ENCODE data around the gene PPP1R1C.

Gene PPP1R1C

GRCh38 chr2:181991171-181991885 lies 5.7 kb downstream of the PPP1R1C start:
- Histone ChIP-seq H4K20me1 (ENCODE audit: low read depth, low read length) (no peaks in the 10 kb centered on the region), H3F3A (ENCODE audit: insufficient read depth) (no peaks in the 10 kb centered on the region)

GRCh38 chr2:181992776-181993175 lies 7.1 kb downstream of the PPP1R1C start:
- H3K4me3 ChIP-seq (ENCODE audit: insufficient read depth, low read length, poor library complexity, severe bottlenecking): no peak overlapping the region
- H3K9me2 ChIP-seq (replicated peaks; ENCODE audit: insufficient read depth, low read length): no peaks in the 10 kb centered on the region
- H3K9ac ChIP-seq (ENCODE audit: low read length): no peak overlapping the region
- TF ChIP-seq EZH2phosphoT487 (conservative IDR thresholded peaks at IDR 0.05; ENCODE audit: low read length) (no peak), CTCF (IDR thresholded peaks at IDR 0.05; ENCODE audit: insufficient read depth, low read length, poor library complexity, severe bottlenecking) (no peak)
- peak overlapping the region; percentile 35; the same call in 1 of the 2 replicates for H3K27ac ChIP-seq (ENCODE audit: low read depth, low read length)
- peak overlapping the region; percentile 48 for H3K4me2 ChIP-seq (ENCODE audit: low read depth, low read length, poor library complexity, severe bottlenecking)
- no peaks in the 10 kb centered on the region for H3K27me3 ChIP-seq (ENCODE audit: low read length)
- H2AFZ ChIP-seq (ENCODE audit: low read depth, low read length, severe bottlenecking): peak overlapping the region; percentile 44
- H4K20me1 ChIP-seq (ENCODE audit: low read depth, low read length): no peaks in the 10 kb centered on the region
- no peaks in the 10 kb centered on the region for H3K79me2 ChIP-seq (ENCODE audit: insufficient read depth, low read length)
- no peaks in the 10 kb centered on the region for H3F3A ChIP-seq (ENCODE audit: insufficient read depth)
- no peaks in the 10 kb centered on the region for H3K9me3 ChIP-seq (ENCODE audit: insufficient read depth, low read length)
- no peaks in the 10 kb centered on the region for H3K36me3 ChIP-seq (ENCODE audit: low read length)

More at GRCh38 chr2:181991171-181991885, 5.7 kb downstream of the PPP1R1C start:
- no peak overlapping the region for H2AFZ ChIP-seq (ENCODE audit: low read depth, low read length, severe bottlenecking)
- H3K9me2 ChIP-seq (replicated peaks; ENCODE audit: insufficient read depth, low read length): no peaks in the 10 kb centered on the region
- H3K9ac ChIP-seq (ENCODE audit: low read length): no peak overlapping the region
- H3K36me3 ChIP-seq (ENCODE audit: low read length): no peaks in the 10 kb centered on the region
- peak overlapping the region; percentile 52 for H3K4me2 ChIP-seq (ENCODE audit: low read depth, low read length, poor library complexity, severe bottlenecking)
- H3K9me3 ChIP-seq (ENCODE audit: insufficient read depth, low read length): no peaks in the 10 kb centered on the region
- no peak overlapping the region for H3K4me3 ChIP-seq (ENCODE audit: insufficient read depth, low read length, poor library complexity, severe bottlenecking)
- no peaks in the 10 kb centered on the region for H3K79me2 ChIP-seq (ENCODE audit: insufficient read depth, low read length)
- H3K27me3 ChIP-seq (ENCODE audit: low read length): no peaks in the 10 kb centered on the region
- peak overlapping the region; percentile 60 for H3K27ac ChIP-seq (ENCODE audit: low read depth, low read length)
- TF ChIP-seq EZH2phosphoT487 (conservative IDR thresholded peaks at IDR 0.05; ENCODE audit: low read length) (no peak), CTCF (IDR thresholded peaks at IDR 0.05; ENCODE audit: insufficient read depth, low read length, poor library complexity, severe bottlenecking) (no peak)

GRCh38 chr2:181995289-181995688 lies 9.6 kb downstream of the PPP1R1C start:
- Histone ChIP-seq H3K9me2 (replicated peaks; ENCODE audit: insufficient read depth, low read length) (no peaks in the 10 kb centered on the region), H3K36me3 (ENCODE audit: low read length) (no peaks in the 10 kb centered on the region), H3F3A (ENCODE audit: insufficient read depth) (no peaks in the 10 kb centered on the region), H3K4me3 (ENCODE audit: insufficient read depth, low read length, poor library complexity, severe bottlenecking) (no peak overlapping the region), H2AFZ (ENCODE audit: low read depth, low read length, severe bottlenecking) (no peak overlapping the region), H4K20me1 (ENCODE audit: low read depth, low read length) (no peaks in the 10 kb centered on the region), H3K27ac (ENCODE audit: low read depth, low read length) (no peak overlapping the region), H3K27me3 (ENCODE audit: low read length) (no peaks in the 10 kb centered on the region), H3K9ac (ENCODE audit: low read length) (no peak overlapping the region), H3K79me2 (ENCODE audit: insufficient read depth, low read length) (no peaks in the 10 kb centered on the region), H3K9me3 (ENCODE audit: insufficient read depth, low read length) (no peaks in the 10 kb centered on the region), H3K4me2 (ENCODE audit: low read depth, low read length, poor library complexity, severe bottlenecking) (no peak overlapping the region)
- TF ChIP-seq CTCF (IDR thresholded peaks at IDR 0.05; ENCODE audit: insufficient read depth, low read length, poor library complexity, severe bottlenecking): no peak
- no peak for TF ChIP-seq EZH2phosphoT487 (conservative IDR thresholded peaks at IDR 0.05; ENCODE audit: low read length)
